ENCODE measurements around the gene MYL4. TPM values are rescaled to one million over a fixed set of nuclear protein-coding genes. Genes with fewer than 3 reads are reported as not detected.

The MYL4 gene
- total RNA-seq, 1 donor from 2014 or later = not detected

DNA sequence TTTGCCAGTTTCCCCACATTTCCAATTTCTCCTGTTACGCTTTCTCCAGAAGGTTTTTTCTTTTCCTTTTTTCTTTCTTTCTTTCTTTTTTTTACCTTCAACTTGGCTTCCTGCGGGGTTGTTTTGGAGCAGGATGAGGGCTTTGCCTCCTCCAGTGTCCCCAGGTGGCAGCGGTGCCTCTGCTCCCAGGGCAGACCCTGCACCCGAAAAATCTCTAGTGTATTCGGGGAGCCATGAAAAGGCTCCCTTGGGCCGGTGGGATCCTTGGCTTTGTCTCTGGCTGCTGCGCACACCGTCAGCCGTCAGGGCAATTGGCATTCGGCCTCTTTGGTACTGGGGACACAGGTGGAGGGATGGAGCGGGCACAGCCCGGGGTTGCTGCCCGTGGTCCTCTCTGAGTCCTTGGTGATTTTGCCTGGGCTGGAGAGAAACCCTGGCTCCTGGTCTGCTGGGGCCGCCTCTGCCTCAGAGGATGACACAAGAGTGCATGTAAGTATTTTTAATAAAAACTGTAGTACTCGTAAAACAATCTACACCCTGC, 45.3 kb downstream of the MYL4 start:
- Mint-ChIP-seq H3K4me3 (ENCODE audit: unreplicated experiment) (peak overlapping the region; percentile 79), H3K36me3 (ENCODE audit: unreplicated experiment) (no peaks in the 10 kb centered on the region), H3K9me3 (ENCODE audit: unreplicated experiment) (no peaks in the 10 kb centered on the region), H3K27ac (ENCODE audit: unreplicated experiment) (peak overlapping the region; percentile 45), H3K27me3 (ENCODE audit: unreplicated experiment) (no peaks in the 10 kb centered on the region), H3K4me1 (ENCODE audit: unreplicated experiment) (peaks cover 22% of the 10 kb centered on the region)
- DNase-seq (ENCODE audit: extremely low spot score, unreplicated experiment) = no peak
- TF ChIP-seq, protein P1, sequence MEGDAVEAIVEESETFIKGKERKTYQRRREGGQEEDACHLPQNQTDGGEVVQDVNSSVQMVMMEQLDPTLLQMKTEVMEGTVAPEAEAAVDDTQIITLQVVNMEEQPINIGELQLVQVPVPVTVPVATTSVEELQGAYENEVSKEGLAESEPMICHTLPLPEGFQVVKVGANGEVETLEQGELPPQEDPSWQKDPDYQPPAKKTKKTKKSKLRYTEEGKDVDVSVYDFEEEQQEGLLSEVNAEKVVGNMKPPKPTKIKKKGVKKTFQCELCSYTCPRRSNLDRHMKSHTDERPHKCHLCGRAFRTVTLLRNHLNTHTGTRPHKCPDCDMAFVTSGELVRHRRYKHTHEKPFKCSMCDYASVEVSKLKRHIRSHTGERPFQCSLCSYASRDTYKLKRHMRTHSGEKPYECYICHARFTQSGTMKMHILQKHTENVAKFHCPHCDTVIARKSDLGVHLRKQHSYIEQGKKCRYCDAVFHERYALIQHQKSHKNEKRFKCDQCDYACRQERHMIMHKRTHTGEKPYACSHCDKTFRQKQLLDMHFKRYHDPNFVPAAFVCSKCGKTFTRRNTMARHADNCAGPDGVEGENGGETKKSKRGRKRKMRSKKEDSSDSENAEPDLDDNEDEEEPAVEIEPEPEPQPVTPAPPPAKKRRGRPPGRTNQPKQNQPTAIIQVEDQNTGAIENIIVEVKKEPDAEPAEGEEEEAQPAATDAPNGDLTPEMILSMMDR (IDR thresholded peaks at IDR 0.05) = no peak

DNA sequence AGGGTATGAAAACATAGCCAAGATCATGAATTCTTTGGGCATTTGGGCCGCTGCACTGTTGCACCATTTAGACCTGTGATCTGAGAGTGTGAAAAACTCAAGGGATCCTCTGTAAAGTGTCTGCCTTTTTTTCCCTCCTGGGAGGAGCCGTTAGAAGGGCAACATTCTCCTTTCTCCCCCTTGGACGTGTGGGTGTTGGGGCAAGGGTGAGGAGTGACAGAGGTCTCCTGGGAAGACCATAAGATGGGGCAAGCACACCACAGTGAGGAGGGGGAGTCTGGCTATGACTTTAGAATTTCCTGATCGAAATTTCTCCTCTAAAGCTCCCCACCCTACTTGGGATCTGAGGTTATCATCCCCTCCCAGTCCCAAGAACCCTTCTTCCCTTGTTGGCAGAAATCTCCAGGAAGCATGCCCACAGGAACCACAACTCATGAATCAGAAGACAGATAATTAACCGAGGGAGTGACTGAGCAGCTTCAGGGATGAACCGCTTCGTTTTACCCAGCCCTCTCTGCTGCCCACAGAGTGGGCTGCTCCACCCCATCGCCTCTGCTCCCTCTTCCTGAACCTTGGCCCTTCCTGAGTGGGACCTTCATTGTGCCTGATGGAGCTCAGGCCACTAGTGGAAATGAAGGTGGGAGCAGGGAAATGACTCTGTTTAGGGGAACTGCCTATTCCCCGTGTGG, 48.6 kb downstream of the MYL4 start:
- peaks cover 25% of the 10 kb centered on the region for H3K4me1 Mint-ChIP-seq (ENCODE audit: unreplicated experiment)
- H3K9me3 Mint-ChIP-seq (ENCODE audit: unreplicated experiment) = no peaks in the 10 kb centered on the region
- no peak overlapping the region for H3K27ac Mint-ChIP-seq (ENCODE audit: unreplicated experiment)
- no peaks in the 10 kb centered on the region for H3K27me3 Mint-ChIP-seq (ENCODE audit: unreplicated experiment)
- TF ChIP-seq, protein P1 (IDR thresholded peaks at IDR 0.05) = no peak
- no peak for DNase-seq (ENCODE audit: extremely low spot score, unreplicated experiment)
- H3K4me3 Mint-ChIP-seq (ENCODE audit: unreplicated experiment) = no peak overlapping the region
- H3K36me3 Mint-ChIP-seq (ENCODE audit: unreplicated experiment) = no peaks in the 10 kb centered on the region

DNA sequence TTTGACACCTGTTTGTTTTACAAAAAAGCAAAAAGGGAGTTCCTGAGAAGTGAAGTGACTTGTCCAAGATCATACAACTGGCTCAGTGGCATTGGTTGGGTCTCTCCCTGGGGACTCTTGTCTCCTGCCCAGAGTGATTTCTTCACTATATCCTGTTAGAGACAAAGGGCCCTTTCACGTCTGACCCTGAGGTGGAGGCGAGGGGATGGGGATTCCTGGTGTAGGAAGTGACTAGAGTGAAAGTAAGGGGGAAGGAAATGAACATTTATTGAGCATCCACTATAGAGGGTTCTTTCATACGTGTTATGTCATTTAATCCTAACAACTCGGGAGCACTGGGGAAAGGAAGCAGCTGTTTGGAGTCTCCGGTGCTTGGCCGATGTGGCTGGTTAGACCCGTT, 53.4 kb downstream of the MYL4 start:
- DNase-seq (ENCODE audit: extremely low spot score, unreplicated experiment) = no peak
- Mint-ChIP-seq H3K4me3 (ENCODE audit: unreplicated experiment) (no peak overlapping the region), H3K27me3 (ENCODE audit: unreplicated experiment) (no peaks in the 10 kb centered on the region), H3K9me3 (ENCODE audit: unreplicated experiment) (no peaks in the 10 kb centered on the region), H3K4me1 (ENCODE audit: unreplicated experiment) (peaks cover 29% of the 10 kb centered on the region), H3K36me3 (ENCODE audit: unreplicated experiment) (no peaks in the 10 kb centered on the region), H3K27ac (ENCODE audit: unreplicated experiment) (no peak overlapping the region)
- TF ChIP-seq, protein P1 (IDR thresholded peaks at IDR 0.05) = no peak

DNA sequence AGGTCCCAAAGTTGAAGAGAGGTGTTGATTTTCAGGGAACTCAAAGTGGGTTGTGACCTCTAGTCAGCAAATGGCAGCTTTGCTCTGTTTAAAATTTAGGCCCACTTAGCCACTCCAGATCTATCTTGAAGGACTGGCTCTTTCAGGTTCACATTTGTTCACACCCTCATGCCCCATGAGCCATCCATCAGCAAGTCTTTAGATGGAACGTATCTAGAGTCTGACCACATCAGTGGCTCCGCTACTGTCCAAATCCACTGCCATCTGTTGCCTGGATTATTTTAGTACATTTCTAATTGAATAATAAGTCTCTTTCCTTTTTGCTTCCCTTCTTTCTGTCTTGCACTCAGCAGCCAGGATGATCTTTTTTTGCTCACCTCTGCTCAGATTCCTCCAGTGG, 55.0 kb downstream of the MYL4 start:
- H3K27me3 Mint-ChIP-seq (ENCODE audit: unreplicated experiment) = no peaks in the 10 kb centered on the region
- no peak overlapping the region for H3K4me3 Mint-ChIP-seq (ENCODE audit: unreplicated experiment)
- no peak for DNase-seq (ENCODE audit: extremely low spot score, unreplicated experiment)
- TF ChIP-seq, protein P1 (IDR thresholded peaks at IDR 0.05) = no peak
- H3K36me3 Mint-ChIP-seq (ENCODE audit: unreplicated experiment) = no peaks in the 10 kb centered on the region
- H3K4me1 Mint-ChIP-seq (ENCODE audit: unreplicated experiment) = peaks cover 31% of the 10 kb centered on the region
- H3K27ac Mint-ChIP-seq (ENCODE audit: unreplicated experiment) = no peak overlapping the region
- H3K9me3 Mint-ChIP-seq (ENCODE audit: unreplicated experiment) = no peaks in the 10 kb centered on the region

DNA sequence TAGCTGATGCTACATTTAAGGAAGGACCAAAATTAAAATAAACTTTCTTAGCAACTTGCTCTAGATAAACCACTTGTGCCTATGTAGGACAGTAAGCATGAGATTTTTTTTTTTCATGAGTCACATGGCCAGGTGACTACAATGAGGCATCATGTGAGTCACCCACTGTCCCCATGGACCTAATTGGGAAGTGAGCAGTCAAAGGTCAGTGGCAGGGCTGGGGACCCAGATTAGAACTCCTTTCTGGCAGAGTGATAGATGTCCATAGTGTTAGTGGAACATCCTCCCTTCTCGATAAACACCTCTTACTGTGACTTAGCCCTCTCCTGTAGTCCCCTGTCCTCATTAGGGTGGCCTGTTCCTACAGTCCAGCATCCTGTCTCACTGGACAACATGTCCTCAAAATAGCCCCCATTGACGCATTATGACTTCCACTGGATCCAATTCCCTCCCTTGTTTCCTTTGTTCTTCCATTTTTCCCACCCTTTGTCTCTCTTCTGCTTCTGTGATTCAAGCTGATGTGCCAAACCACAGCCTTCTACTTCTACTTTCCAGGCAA, 56.9 kb downstream of the MYL4 start:
- Mint-ChIP-seq H3K27ac (ENCODE audit: unreplicated experiment) (no peak overlapping the region), H3K27me3 (ENCODE audit: unreplicated experiment) (no peaks in the 10 kb centered on the region), H3K36me3 (ENCODE audit: unreplicated experiment) (no peaks in the 10 kb centered on the region), H3K4me1 (ENCODE audit: unreplicated experiment) (peaks cover 31% of the 10 kb centered on the region), H3K9me3 (ENCODE audit: unreplicated experiment) (no peaks in the 10 kb centered on the region), H3K4me3 (ENCODE audit: unreplicated experiment) (no peak overlapping the region)
- DNase-seq (ENCODE audit: extremely low spot score, unreplicated experiment) = no peak
- TF ChIP-seq, protein P1 (IDR thresholded peaks at IDR 0.05) = no peak

All from osteocyte (in vitro differentiated cells).